HG02973 (cell line): ENCODE measurements around the gene ATP6V0A4.
A peak's percentile ranks its signal among the peaks of the same experiment; 100 is the strongest.
"Not testable (repeated sequence)": the region's sequence is repeated elsewhere in the genome, so short reads cannot be mapped to it uniquely, and the experiment has no call there.

ENCODE experiments used
- ATAC-seq: cut with Tn5 transposase; IDR thresholded peaks from one replicate; pipeline ENCODE4 v1.9.1; 2021; ENCODE audit warnings: moderate library complexity; ENCODE audit not compliant: unreplicated experiment

The ATP6V0A4 gene

DNA sequence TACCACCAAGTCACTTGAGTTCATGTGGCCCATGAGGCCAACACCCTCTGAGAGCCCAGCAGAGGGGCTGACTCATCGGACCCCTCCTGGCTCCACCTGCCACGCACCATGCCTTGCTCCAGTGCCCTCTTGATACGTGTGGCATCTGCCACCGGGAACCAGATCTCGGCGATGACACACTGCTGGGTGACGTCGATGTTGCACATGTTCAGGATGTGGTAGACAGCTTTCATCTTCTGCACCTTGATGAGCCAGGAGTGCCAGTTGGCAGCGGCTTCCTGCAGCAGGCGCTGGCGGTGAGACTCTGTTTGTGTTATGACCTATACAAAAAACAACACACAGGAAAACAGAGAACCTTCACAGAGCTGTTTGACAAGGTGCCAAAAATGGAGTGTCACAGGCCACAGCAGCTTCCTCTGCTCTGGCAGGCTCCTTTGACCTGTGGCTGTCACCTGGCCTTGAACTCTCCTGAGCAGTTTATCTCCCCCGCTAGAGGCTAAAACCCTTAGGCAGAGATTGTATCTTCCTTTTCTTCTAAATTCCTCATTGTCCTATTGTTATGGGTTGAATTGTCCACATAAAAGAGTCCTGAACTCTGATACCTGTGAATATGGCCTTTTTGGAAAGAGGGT is 45.4 kb downstream of the ATP6V0A4 start:
- peak; percentile 78 for ATAC-seq

DNA sequence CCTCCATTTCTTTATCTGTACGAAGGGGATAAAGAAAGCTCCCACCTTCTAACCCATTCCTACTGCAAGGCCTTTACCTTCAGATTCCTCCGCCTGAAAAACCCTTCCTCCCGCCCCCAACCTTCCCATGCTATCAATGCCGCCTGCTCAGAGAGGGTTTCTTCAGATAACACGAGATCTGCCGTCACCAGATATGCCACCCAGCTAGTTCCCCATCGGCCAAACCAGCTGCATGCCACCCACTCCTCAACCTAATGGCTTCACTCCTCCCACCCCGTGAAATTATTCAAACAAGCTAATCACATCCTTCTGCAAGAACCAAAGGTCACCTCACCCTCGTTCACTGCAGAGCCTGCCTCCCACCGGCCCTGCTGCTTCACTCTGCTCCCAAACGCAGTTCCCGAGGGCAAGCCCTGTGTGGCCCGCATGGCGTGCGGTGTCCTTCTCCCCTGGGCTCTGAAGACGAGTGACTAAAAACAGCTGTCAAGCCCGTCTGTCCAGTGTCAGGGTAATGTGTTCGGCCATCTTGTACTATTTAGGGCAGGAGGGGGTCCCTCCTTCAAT is 47.0 kb downstream of the ATP6V0A4 start:
- no peak for ATAC-seq

DNA sequence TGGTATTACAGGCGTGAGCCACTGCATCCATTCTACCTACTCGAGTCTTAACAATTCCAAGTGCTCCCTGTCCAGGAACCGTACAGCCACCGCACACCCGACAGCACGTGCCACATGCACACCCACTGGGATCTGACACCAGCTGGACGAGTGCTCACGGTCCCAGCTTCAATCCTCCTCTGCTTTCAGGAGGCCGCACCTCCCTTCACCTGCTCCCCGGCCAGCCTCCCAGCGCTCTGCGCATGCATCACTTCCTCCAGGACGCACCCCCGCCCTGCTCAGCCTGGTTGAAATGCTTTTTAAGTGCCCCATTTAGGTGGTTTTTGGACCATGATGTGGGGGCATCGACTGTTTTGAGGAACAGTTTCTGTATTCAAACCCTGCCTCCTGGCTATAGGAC is 47.5 kb downstream of the ATP6V0A4 start:
- ATAC-seq = no peak

DNA sequence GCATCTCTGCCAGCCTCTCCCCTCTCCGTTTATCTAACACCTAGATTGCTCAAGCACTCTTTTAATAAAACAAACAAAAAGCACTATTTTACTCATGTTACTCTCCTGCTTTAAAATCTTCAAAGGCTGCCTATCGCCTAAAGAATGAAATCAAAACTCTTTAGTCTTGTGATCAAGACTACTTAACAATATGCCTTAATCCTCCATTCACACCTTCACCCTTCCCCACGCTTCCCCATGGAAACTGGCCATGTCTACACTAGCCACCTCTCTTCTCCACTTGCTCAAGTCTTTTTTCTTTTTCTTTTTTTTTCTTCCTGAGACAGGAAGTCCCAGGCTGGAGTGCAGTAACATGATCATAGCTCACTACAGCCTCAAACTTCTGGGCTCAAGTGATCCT is 48.0 kb downstream of the ATP6V0A4 start:
- no peak for ATAC-seq

DNA sequence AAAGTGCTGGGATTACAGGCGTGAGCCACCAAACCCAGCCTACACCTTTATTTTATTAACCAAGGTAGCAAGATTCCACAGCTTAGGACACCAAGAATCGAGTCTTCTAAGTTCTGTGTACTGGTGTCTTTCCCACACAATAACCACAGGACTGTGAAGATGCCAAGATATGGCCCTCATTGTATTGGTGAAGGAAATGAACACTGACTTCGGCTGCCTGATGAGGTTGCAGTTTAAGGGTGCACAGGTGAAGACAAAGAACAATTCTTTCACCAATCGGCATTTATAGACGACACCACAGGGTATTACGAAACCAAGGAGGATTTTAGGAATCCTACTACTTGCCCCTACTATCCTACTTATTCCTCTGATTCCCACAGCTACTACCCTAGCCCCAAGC is 49.3 kb downstream of the ATP6V0A4 start:
- no peak for ATAC-seq

DNA sequence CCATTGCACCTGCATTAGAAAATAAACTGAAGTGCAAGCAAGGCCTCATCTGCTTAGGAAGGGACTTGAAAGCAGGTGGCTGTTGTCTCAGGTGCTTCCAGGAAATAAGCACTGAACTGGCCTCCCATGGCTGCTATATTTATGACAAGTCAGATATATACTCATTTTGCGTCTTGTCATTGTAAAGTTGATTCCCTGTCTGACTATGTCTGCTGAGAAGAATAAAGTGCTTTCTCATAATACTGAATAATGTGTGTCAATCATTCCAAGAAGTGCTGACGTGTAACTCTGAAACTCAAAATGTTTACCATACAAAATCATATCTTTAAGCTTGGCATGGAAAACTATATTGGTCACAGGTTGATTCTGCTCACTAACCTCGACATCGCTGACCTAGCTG is 51.9 kb downstream of the ATP6V0A4 start:
- ATAC-seq = no peak

DNA sequence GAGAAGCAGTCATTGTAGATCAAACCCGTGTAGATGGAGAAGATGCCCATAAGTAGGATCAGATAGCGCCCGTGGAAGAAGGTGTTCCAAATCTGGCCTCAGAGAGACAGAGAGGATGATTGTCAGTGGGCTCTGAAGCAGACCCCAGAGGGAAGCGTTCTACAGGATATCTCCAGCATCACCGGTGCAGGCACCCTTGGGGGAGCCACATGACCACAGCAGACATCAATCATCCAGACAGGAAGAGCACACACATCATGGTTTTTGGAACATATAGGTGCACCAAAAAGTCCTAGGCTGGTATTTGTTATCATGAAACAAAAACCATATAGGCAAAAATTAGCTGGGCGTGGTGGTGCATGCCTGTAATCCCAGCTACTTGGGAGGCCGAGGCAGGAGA is 52.8 kb downstream of the ATP6V0A4 start:
- no peak for ATAC-seq

DNA sequence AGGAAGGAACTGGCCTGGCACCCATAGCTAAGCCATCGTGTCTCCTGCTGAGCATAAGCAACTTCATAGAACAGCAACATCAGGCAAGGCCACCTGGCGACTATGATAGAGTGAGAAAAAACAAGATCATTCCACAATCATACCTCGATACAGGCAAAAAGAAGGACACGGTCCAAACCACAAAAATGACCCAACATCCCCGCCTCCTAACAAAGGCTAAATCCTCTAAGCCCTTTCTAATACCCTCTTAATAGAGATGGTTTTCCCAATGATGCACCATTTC is 56.6 kb downstream of the ATP6V0A4 start:
- ATAC-seq = no peak

DNA sequence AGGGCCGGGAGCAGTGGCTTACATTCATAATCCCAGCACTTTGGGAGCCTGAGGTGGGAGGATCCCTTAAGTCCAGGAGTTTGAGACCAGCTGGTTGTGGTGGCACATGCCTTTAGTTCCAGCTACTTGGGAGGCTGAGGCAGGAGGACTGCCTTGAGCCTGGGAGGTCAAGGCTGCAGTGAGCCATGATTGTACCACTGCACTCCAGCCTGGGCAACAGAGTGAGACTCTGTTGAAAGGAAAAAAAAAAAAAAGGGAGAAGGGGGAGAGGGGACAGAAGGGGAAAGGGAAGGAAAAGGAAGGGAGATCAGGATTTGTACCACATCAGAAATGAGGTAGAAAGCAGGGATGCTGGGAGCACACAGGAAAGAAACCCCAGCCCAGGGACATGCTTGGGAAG is 58.1 kb downstream of the ATP6V0A4 start:
- ATAC-seq = no peak

DNA sequence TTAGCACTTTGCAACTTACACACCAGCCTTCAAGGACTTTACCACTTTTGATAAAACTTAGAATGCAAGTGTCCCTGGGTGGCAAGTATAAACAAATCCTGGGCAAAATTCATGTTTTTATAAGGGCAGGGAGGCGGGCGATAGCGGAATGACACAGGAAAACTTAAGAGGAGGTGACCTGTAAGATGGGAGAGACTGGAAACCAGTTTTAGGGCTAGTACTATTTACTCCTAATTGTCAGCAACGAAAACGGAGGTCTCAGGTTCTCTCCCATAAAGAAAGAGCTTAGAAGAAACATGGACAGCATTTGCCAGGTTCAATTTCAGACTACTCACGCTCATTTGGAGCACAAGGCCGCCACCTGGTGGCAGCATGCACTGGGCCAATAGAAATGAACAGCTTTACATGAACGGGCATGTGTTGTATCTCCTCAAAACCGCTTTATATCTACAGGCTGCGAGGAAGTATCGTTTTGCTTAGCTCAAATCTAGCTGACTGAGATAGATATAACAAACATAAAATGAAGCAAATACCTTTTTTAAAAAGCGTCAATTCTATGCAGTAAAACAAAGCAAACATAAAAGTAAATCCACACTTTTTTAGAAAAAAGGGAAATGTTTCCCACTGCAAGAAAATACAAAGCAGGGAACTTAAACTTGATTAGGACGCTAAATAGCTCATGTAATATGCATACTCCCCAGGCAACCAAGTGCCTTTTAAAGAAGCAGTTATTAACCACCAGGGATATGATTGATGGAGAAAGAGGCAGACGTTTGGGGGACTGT is 59.3 kb downstream of the ATP6V0A4 start:
- ATAC-seq = peak; percentile 96

DNA sequence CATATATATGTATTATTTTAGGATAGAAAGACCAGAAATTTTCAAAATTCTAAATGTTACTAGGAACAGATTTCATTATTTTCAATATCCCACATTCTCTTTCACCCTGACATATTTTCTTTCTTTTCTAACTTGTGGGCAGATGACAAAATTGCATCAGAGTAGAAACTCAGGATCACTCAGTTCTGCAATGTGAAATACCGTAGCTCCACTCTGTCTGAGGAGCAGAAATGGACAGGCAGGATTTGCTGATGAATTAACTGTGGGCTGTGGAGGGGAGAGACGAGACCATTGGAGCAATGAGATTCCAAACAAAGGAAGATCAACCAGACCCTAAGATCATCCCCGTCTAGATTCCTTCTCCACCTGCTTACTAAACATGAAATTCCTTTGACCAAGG is 59.9 kb downstream of the ATP6V0A4 start:
- ATAC-seq = no peak

DNA sequence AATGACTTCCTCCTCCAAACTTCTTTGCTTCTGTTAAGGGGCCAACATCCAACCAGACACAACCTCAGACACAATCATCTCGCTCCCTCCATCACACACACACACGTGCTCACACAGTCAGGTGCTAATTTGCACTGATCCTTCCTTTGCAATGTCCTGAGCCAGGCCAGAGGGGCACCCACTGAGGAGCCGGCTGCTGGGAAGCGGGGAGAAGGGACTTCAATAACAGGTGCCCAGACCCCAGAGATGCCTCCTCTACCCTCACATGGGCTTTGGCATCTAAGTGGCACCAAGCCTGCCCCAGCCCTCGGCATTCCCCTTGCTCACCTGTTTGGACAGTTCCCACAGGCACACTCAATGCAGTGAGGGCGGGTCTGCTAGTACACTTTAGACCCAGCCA is 62.6 kb downstream of the ATP6V0A4 start:
- ATAC-seq = no peak

DNA sequence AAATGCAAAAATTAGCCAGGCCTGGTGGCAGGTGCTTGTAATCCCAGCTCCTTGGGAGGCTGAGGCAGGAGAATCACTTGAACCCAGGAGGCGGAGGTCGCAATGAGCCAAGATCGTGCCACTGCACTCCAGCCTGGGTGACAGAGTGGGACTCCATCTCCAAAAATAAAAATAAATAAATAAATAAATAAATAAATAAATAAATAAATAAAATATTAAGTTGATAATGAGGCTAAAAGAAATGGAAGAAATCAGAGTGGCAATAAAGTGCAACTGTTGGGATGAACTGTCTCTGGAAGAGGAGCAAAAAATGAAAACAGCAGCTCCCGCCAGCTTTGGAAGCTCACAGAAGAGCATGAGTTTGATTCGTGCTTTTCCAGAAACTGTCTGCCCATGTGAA is 66.3 kb downstream of the ATP6V0A4 start:
- ATAC-seq = not testable (repeated sequence)

DNA sequence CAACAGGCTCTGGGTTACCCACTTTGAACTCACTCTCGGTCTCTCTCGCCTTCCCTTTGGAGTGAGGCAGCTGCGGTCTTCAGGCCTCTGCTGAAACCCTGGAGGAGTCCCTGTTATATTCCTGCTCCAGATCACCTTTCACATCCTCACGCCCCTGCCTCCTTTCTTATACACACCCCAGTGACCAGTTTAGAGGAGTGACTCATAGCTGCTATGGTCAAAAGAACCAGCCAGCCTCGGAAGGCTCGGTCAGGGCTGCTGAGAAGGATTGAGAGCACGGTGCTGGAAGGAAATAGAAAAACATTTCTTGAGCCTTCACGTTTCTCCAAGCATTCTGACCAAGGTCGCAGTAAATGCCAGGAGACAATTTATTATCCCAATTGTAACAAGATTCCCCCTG is 68.6 kb downstream of the ATP6V0A4 start:
- ATAC-seq = no peak

DNA sequence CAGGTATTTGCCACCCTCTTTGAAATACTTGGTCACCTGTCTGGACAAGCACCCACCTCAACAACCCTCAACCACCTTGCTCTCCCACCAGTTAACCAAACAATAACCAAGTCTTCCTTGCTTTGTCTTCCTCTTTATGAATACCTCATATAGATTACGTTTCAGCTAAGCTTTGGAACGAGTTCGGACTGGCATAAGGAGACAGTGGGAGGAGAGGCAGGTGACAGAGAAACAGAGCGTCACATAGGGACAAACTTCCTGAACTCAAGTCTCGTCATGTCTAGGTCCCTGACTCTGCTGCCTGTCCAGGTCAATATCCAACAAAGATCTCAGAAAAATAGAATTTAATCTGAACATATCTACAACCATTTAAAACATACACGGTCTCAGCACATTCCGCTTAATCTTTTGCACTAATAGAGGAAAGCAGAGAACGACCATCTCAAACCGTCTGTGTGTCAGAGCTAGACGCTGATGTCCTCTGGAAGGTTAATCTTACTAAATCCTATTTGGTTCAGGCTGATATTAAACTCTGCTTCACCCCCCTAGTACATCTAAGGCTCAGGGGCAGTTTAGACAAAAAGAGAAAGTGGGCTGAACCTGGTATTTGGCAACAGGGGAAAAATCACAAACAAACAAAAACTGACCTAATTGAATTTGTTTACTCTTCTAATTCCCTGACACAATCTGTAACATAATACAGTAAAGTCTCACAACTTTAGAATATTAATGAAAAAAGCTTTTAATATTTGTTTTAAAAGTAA is 70.5 kb downstream of the ATP6V0A4 start:
- ATAC-seq = no peak

DNA sequence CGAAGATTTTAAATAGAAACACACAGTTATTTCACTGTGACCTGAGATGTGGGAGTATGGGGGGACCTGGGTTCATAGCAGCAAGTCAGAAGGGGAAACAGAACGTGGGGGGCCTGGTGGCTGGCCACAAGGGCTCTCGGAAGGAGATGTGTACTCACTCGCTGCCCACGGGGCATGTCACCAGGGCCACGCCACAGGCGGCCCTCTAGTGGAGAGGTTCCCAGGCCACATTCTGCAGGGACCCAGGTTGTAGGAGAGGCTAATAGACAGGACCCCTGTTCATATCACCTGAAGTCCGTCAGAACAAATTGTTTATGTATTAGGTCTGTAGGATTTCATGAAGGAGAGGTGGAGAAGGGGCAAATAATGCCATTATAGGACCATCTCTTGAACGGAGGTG is 71.7 kb downstream of the ATP6V0A4 start:
- ATAC-seq = no peak

DNA sequence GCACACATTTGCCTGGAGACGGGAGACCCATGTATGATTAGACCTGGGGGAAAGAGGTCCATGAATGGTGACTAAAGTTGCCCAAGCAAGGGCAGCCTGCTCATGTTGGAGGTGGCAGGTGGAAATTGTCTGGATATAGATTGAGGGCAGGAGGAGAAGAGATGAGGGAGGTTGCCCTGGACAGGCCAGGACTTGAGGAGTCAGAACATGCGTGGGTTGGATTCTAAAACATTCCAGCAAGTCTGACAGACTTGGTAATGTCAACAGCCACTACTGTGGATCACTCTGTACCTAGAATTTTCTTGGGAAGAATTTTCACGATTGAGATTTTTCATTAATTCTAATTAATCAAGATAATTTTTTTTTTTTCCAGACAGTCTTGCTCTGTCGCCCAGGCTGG is 77.7 kb downstream of the ATP6V0A4 start:
- ATAC-seq = no peak

DNA sequence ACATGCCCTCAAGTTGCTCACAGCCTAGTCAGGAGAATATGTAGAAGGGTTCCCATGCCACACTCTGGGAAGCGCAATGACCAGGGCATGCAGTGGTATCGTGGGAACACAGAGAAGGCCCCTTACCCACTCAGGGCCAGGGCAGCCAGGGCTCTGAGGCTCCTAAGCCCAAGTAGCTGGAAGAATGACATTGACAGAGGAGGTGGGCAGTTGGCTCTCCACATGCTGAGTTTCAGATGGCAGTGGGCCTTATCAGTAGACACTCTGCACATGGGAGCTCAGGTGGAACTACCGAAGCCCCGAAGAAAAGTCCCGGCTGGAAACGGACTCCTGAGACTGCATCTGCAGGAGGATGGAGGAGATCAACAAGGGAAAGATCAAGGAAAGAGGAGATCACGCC is 81.1 kb downstream of the ATP6V0A4 start:
- no peak for ATAC-seq

DNA sequence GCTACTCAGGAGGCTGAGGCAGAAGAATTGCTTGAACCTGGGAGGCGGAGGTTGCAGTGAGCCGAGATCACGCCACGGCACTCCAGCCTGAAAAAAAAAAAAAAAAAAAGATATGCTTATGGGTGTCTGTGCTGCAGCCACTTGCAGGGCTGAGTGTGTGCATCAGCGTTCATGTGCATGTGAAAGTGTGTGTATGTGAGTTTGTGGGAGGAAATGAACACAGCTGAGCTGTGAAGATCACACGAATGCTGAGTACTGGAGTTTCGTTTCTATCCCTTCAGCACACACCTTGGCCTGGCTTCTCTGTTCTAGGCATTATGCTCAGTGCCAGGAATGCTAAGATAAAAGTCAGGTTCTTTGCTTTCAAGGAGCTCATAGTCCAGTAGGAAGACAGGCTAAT is 84.8 kb downstream of the ATP6V0A4 start:
- no peak for ATAC-seq

DNA sequence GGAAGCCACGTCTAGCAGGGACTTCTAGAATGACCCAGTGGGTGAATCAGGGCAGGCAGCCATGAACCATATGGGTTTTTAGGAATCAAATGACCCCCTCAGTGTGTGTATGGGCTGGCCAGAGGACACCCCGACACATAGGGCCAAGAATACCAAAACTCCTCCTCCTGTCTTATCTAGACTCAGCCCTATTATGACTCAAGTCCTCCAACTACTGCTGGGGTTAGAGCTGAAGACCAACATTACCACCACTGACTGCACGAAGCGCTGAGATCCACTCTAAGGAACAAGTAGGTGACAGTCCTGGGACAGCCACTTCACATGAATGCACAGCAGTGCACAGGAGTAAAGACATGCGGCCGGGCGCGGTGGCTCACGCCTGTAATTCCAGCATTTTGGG is 85.3 kb downstream of the ATP6V0A4 start:
- ATAC-seq = no peak

DNA sequence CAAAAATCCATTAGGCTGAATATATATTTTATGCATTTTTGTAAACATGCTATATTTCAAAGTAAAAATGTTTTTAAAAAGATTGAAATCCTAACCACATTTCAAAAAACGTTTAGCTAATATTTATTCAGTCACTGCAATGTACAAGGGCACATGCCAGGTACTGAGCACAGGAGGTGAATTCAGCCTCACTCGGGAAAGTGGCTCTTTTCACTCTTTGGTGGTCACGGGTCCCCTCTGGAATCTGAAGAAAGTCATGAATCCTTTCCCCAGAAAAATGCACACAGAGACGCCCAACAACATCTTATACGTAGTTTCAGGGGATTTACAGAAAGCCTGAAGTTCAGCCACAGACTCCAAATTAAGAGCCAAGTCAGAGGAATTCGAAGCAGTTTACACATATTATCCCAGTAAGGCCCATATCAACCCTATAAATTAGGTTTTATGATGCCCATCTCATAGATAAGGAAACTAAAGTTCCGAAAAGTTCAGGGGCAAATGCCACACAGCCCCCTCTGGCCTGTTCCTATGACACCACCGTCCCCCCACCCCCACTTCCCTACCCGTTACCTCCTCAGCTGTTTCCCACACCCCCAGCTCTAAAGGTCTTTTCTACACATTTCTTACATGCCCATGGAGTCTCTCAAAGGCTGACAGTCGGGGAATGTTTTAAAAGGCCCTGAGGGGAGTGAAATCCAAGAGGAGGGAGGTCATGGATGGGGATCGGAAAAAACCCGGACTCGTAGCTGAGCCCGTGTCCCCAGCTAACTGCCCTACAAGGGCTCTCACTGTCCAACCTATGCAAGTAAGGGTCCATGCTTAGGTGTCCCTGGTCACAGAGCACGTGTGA is 87.2 kb downstream of the ATP6V0A4 start:
- ATAC-seq = no peak
